HL-60/S4 (cell line): Measurements from ENCODE around the gene WDR44.
"Not testable (repeated sequence)": the region's sequence is repeated elsewhere in the genome, so short reads cannot be mapped to it uniquely, and the experiment has no call there.

Source experiments
- in situ Hi-C: fragments of 300-500 bp; cut with MboI; formaldehyde crosslinking; loops from 2 replicates; pipeline ENCODE4 v1.14.3; 2022; ENCODE audit warnings: low sequenced_read_pairs

The WDR44 gene, protein sequence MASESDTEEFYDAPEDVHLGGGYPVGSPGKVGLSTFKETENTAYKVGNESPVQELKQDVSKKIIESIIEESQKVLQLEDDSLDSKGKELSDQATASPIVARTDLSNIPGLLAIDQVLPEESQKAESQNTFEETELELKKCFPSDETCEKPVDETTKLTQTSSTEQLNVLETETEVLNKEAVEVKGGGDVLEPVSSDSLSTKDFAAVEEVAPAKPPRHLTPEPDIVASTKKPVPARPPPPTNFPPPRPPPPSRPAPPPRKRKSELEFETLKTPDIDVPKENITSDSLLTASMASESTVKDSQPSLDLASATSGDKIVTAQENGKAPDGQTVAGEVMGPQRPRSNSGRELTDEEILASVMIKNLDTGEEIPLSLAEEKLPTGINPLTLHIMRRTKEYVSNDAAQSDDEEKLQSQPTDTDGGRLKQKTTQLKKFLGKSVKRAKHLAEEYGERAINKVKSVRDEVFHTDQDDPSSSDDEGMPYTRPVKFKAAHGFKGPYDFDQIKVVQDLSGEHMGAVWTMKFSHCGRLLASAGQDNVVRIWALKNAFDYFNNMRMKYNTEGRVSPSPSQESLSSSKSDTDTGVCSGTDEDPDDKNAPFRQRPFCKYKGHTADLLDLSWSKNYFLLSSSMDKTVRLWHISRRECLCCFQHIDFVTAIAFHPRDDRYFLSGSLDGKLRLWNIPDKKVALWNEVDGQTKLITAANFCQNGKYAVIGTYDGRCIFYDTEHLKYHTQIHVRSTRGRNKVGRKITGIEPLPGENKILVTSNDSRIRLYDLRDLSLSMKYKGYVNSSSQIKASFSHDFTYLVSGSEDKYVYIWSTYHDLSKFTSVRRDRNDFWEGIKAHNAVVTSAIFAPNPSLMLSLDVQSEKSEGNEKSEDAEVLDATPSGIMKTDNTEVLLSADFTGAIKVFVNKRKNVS

DNA sequence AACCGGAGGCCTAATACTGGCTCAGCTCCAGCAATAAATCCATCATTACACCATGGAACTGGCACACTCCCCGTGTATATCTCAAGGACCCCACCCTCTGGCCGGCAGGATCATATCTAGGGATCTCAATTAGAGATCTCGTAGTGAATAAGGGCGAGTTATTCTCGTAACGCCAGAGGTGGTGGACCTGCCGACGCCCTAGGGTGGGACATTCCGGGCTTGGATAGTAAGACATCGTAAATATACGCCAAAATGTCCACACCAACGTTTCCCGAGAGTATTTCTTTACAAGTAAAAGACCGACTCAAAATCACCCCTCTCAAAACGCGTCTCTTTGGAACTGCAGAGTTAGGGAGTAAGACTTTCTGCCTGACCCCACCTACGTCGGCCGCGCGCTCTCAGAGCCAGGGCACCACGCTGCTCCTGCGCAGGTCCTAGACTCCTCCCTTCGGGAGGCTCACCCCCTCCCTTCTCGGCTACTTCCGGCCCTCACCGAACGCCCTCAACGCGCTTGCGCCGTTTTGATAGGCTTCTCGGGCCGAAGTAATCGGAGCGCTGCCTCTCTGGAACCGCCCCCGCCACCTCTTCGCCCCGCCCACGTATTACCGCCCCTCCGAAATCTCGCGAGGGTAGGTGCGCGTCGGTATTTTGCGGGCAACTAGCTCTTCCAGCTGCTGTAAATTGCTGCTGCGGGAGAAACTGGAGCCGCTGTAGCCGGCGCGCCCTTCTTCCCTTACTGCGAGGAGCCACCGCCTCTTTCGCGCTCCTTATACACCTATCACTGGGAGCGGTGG, at the start of gene WDR44:
WDR44 (plus strand) TSS at position 643 of the 794 bp plus-strand sequence. CDS start 398 bp downstream, outside the sequence.
- in situ Hi-C loops = no loop called here

DNA sequence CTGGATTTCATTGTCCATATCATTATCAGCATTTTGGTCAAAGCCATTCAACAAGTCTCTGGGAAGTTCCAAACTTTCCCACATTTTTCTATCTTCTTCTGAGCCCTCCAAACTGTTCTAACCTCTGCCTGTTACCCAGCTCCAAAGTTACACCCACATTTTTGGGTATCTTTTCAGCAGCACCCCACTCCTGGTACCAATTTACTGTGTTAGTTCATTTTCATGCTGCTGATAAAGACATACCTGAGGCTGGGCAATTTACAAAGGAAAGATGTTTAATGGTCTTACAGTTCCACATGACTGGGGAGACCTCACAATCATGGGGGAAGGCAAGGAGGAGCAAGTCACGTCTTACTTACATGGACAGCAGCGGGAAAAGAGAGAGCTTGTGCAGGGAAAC, 40.1 kb upstream of the WDR44 start:
- in situ Hi-C loops = not testable (repeated sequence)

DNA sequence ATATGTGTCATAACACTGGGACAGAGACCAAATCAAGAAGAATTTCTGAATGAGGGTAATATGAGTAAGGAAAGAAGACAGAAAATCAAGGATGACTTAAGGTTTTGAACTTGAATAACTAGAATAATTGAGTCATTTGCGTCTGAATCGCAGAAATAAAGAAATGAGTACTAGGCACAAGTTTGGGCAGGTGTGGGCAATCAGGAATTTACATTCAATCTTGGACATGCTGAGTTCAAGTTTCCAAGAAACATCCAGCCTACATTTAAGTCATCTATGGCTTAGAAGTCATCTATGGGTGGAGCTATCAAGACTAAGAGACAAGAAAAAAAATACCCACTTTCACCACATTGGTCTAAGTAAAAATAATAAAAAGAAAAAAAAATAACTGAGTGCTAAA, 30.4 kb upstream of the WDR44 start:
- in situ Hi-C loops = no loop called here

DNA sequence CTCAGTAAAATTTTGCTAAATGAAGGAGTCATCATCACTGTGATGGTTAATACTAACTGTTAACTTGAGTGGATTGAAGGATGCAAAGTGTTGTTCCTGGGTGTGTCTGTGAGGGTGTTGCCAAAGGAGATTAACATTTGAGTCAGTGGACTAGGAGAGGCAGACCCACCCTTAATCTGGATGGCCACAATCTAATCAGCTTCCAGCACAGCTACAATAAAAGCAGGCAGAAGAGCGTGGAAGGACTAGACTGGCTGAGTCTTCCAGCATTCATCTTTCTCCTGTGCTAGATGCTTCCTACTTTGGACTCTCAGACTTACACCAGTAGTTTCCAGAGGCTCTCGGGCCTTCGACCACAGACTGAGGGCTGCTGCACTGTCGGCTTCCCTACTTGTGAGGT, 21.3 kb upstream of the WDR44 start:
- in situ Hi-C loops = no loop called here

DNA sequence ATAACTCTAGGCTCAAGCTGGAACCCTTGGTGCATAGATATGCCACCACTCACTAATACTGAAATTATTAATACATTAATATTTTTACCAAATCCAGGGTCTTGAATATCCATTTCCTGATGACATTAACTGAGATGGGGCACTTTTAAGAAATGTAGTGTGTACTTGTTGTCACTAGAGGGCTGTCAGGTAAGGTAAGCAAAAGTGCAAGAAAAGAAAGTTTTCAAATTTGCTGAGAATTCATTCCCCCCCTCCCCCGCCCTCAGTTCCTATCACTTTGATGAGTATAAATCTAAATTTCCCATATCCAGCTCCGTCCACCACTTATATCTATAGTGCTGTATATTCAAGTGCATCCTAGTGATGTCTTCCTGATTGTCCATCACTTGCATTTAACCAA, 20.5 kb upstream of the WDR44 start:
- in situ Hi-C loops = no loop called here

DNA sequence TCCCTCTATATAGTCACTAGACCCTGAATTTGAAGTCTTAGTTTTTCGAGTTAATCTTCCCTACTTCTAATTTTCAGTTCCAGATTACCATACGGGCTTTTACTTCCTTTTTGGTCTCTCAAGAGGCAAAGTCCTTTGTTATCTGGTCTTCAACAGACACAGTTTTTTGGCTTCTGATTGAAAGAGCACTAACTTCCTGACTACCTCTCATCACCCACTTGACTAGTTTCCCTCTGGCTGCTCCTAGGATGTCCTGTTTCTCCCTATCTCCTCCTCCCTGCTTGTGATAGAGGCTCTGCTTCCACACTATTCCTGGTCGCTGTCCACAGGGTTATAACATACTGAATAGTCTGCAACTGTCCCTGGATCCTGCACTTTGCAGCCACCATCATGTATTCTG, 16.7 kb upstream of the WDR44 start:
- in situ Hi-C loops = no loop called here

DNA sequence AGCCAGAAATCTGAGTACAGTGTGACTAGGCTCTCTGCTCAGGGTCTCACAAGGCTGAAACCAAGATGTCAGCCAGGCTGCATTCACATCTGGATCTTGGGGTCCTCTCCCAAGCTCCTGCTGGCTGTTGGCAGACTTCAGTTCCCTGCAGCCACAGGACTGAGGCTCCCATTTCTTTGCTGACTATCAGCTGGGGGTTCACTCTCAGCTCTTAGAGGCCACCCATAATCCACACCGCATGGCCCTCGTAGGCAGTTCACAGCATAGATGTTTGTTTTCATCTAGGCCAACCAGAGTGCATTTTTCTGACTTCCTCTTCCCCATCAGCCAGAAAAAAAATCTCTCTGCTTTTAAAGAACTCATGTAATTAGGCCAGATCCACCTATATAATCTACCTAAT, 8.2 kb upstream of the WDR44 start:
- in situ Hi-C loops = no loop called here

DNA sequence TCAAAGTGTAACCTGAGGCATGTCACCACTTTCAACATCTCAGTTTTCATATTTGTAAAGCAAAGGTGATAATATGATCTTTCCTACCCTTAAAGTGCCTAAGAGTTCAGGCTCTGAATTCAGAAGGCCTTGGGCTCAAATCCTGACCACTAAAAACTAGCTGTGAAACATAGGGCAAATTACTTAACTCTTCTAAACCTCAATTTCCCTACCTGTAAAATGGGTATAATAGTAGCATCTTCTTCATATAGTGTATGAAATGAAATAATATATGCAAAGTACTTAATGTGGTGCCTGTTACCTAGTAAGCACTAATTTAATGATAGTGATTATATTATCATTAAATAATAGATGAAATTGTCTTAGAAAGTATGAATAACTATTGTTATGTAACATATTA, 7.0 kb upstream of the WDR44 start:
- in situ Hi-C loops = no loop called here

DNA sequence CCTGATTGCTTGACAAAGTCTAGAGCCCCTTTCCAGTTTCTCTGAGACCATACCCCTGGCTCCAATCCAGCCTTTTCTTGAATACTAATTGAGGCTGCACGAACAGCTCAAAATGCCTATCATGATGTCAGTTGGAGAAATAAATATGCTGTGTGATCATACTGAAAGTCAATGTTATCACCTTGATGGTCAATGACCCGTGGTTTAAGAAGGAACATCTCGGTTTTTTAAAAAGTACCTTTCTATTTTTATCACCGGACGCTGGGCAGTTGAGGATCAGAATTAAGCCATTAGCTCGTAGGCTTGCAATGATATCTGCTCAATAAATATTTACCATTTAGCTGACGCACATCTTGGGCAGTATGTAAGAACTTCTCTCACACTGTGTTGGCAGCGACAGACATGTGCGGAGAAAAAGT, 852 bp upstream of the WDR44 start:
- in situ Hi-C loops = no loop called here

DNA sequence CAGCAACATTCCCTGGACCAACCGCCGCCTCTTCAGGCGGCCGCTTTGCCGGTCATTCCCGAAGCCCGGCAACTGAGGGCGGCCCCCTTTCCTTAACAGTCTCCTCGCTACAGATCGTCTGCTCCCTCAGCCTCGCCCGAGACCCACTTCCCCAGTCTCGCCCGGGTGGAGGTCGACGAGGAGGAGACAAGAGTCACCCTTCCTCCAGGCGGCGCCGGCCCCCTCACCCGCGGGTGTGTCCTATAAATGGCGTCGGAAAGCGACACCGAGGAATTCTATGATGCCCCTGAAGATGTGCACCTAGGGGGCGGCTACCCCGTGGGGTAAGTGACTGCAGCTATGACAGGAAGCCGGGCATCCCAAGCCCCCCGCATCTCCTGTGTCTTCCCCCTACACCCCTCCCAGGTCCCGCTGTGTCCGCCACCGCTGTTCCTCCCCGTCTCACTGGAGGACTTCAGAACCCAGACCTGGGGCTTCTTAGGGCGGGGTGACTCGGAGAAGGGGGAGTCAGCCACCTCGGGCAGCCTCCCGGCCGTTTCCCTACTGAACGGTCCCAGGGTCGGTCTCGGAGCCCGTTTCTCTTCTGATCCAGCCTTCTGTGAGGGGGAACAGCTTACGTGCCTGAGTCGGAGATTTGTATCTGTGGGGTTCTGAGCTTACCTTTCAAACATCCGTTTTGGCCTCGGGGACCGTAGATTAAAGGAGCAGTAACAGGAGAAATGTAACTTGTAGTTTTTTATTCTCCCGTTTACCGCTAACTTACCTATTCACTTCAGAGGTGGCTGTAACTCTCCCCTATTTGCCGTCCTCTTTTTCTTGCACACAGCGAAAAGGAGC, 570 bp downstream of the WDR44 start:
- in situ Hi-C loops = no loop called here

DNA sequence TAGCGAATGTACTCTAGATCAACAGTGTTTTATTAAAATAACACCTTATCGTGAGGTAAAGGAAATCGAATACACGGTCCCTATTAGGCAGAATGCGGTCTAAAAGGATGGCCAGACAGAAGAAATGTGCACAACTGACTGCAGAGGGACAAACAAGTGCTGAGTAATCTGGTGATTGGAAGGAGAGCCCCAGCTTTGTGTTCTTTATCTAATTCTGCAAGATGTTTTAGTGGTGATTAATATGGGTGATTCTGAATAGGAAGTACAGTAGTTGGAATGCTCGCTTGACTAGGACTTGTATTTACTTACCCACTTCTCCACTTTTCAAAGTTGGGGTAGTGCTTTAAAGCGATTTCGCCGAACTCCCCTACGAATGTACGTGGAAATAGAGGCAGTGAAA, 1.2 kb downstream of the WDR44 start:
- in situ Hi-C loops = no loop called here

DNA sequence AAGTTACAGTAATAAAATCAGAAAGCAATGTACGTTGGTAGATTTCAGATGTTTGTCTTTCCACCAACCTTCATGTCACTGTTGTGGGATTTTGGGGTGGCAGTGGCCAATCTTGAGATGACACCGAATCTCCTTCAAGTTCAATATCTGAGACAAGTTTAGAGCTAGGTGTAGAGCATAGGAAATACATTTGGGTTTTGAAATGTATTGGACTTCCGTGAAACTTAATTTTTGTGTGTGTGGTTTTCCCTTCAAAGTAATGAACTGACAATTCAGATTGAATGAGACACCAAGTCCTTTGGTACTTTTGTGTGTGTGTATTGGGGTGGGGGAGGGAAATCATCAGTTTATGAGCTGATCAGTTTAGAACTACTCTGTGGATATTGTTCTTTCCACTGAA, 1.8 kb downstream of the WDR44 start:
- in situ Hi-C loops = no loop called here

DNA sequence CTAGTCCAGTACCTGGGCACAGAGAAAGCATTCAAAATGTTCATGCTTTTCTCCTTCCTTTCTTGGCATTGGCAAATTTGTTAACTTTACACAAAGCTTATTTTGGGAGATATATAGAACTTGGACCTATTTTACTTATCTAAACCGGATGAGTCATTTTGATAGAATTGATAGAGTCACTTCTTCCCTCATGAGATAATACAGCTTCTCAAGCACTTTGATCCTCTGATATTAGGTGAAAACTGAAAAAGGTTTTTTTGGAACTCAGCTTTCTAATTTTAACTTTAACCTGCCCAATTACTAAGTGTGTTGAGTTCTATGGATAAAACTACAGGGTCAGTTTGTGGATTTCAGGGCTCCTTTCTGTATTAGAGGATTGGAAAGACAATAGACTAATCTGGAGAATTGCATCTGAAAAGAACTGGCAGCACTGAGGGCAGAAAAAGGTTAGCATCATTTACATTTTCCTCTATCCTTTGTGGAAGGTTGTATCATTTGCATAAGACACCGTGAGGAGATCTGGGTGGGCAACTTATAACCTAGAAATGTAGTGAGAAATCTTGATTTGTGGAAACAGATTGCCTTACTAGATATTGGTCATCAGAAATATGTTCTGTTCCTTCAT, 2.4 kb downstream of the WDR44 start:
- in situ Hi-C loops = no loop called here

DNA sequence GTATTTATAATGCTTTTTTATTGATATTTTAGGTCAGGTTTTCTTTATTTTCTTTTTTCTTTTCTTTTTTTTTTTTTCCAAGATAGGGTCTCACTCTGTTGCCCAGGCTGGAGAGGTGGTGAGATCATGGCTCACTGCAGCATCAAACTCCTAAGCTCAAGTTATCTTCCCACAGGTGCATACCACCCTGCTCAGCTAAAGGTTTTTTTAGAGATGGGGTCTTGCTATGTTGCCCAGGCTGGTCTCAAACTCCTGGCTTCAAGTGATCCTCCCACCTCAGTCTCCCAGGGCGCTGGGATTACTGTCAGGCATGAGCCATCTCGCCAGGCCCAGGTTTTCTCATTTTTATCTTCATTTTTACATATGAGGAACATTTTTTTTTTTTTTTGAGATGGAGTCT, 3.3 kb downstream of the WDR44 start:
- in situ Hi-C loops = no loop called here

DNA sequence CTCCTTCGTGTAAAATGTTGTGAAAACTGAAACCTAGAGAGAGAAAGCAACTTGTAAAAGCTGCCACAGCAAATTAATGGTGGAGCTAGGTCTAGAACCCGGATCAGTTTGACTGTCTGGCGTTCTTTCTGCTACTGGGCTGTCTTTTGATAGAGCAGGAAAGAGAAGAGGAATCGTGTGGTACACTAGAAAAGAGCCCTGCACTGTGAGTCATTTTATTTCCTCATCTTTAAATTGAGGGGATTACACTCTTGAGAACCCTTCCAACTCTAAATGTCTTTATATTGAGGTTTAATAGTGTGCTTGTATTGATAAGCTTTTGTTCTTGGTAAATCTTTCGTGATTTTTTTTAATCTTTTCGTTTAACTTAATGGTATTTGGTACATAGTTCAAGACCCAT, 4.3 kb downstream of the WDR44 start:
- in situ Hi-C loops = no loop called here

DNA sequence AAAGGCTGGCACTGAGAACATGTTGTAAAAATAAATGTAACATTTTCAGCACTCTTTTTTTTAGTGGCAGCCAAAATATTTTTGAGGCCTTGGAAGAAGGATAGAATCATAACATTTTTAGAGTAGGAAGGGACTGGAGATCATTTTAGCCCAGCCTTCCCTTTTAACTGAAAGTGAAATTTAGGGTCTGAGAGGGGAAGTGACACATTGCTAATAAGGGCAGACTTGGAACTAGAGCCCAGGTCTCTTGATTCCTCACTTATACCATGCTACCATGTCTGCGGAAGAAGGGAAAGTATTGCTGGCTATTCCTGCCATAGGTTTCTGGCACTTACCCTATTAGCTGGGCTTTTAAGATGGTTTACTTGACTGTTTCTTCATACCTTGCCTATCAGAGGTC, 4.8 kb downstream of the WDR44 start:
- in situ Hi-C loops = no loop called here

DNA sequence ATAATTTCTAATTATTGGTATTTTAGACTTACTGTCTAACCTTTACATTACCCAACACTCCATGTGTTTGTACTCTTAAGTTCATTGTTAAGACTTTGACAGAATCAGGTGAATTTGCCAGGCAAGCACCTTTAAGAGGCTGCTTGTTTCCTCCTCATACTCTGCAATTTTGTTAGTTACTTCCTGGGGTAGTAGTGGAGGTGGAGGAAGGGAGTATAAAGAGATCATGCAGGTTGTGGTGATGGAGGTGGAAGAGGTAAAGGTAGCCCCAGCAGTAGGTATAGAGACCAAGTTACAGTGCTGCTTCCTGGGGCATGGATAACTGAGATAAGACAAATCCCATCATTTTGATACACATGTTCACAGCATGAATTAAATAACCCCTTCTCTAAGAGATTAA, 6.7 kb downstream of the WDR44 start:
- in situ Hi-C loops = no loop called here

DNA sequence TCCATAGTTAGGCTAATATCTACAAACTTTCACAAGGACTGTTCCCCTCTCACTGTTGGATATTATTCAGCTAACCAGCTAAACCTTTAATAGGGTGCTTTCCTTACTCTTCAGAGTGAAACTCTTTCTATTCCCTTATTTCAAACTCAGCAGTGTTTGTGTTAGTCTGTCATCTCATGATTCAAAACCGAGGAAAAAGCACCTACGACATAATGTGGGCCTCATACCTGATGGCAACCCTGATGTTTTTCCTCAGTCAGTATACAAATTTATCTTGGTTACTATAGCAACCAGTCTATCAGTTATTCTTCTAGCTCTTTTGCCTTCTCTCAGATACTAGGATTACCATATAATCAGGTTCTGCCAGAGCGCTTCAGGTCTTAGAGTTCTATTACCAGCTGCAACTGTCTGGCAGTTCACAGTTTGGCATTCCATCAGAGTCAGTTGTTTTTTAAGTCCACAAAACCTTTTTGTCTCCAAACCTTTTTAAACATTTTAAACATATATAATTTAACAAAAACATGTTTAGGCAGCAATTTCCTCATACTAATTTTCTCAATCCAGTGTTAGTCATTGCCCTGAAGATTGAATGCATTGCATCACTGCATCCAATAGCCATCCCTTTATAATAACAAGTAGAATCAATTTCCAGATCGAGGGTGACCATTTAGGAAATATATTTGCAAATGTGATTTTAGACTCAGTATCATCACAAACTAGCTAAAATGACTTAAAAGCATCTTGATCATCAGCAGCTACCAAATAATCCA, 7.4 kb downstream of the WDR44 start:
- in situ Hi-C loops = no loop called here

DNA sequence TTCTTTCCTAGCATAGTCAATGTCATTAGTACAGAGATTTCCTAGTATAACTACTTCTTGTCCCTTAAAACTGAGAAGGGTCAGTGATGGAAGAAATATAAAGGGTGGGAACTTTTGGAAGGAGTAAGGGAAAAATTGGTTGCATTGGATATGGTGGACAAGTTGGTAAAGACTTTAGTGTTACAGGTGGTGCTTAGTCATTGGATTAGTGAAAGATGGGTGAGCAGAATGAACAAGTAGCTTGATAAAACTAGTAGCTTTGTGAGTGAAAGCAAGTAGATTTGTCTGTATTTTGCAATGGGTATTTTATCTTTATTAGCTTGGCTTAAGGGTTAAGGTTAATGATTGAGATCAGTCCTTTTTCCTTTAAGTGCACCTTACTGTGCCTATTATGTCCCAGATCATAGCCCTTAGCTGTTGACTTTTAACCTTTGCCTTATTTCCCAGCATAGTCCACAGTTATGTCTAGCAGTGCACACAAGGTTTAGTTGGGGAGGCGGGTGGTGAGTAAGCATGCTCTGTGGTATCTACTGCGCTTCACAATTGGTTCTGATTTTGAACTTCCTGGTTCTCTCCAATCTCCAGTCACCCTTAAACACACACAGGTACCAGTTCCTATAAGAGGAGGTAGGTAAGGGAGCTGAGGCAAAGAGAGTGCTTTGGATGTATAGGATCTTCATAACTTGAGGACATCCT, 9.5 kb downstream of the WDR44 start:
- in situ Hi-C loops = no loop called here
